Measurements from ENCODE around the gene YAF2. TPM values are rescaled to one million over a fixed set of nuclear protein-coding genes. Genes with fewer than 3 reads are reported as not detected.

The YAF2 gene
- total RNA-seq, 2 donors from 2014 or later: 19.4 to 27.3 TPM

DNA sequence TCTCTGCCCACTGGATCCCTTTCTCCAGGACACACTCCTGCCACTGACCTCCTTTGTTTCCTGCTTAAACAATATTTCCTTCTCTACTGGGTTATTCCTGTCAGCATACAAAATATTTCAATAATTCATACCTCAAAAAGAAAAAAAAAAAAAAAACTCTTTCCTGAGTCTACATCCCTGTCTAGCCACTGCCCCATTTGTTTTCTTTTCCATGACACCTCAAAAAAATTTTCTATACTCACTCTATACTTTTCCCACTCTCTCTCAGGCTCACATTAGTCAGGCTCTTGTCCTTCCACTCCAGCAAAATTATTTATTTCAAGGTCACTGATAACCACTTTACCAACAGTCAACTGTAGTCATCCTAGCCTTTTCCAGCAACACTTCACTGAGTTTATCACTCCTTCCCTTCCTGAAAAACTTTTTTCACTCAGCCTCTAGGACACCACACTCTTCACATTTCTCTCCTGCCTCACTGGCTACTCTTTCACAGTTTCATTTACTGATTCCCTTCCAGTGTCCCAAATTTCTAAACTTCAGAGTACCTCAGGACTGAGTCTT lies 64.0 kb downstream of the YAF2 start:
- no peak overlapping the region for H3K27ac ChIP-seq (ENCODE audit: low read depth, low read length)
- H3K9ac ChIP-seq (ENCODE audit: extremely low read depth, low read length, poor library complexity, severe bottlenecking): no peak overlapping the region
- peaks cover 18% of the 10 kb centered on the region for H3K9me3 Mint-ChIP-seq
- peaks cover 20% of the 10 kb centered on the region for H3K9me3 ChIP-seq (ENCODE audit: control insufficient read depth, low read length)
- H3K4me1 Mint-ChIP-seq: no peaks in the 10 kb centered on the region
- no peak overlapping the region for H3K4me3 ChIP-seq (ENCODE audit: low read length)
- H3K4me3 Mint-ChIP-seq: no peak overlapping the region
- no peak for DNase-seq
- no peaks in the 10 kb centered on the region for H3K27me3 ChIP-seq (ENCODE audit: control insufficient read depth, insufficient read depth, low read length, poor library complexity, severe bottlenecking)
- TF ChIP-seq, protein P1, sequence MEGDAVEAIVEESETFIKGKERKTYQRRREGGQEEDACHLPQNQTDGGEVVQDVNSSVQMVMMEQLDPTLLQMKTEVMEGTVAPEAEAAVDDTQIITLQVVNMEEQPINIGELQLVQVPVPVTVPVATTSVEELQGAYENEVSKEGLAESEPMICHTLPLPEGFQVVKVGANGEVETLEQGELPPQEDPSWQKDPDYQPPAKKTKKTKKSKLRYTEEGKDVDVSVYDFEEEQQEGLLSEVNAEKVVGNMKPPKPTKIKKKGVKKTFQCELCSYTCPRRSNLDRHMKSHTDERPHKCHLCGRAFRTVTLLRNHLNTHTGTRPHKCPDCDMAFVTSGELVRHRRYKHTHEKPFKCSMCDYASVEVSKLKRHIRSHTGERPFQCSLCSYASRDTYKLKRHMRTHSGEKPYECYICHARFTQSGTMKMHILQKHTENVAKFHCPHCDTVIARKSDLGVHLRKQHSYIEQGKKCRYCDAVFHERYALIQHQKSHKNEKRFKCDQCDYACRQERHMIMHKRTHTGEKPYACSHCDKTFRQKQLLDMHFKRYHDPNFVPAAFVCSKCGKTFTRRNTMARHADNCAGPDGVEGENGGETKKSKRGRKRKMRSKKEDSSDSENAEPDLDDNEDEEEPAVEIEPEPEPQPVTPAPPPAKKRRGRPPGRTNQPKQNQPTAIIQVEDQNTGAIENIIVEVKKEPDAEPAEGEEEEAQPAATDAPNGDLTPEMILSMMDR (conservative IDR thresholded peaks at IDR 0.05): no peak
- peaks cover 39% of the 10 kb centered on the region for H3K36me3 Mint-ChIP-seq (ENCODE audit: low read depth)
- no peak overlapping the region for H3K27ac Mint-ChIP-seq
- peaks cover 30% of the 10 kb centered on the region for H3K36me3 ChIP-seq (ENCODE audit: control insufficient read depth, insufficient read depth, low read length)
- H3K4me1 ChIP-seq (ENCODE audit: control insufficient read depth, insufficient read depth, low read length): no peaks in the 10 kb centered on the region
- H3K27me3 Mint-ChIP-seq (ENCODE audit: insufficient read depth): peaks cover 2% of the 10 kb centered on the region

DNA sequence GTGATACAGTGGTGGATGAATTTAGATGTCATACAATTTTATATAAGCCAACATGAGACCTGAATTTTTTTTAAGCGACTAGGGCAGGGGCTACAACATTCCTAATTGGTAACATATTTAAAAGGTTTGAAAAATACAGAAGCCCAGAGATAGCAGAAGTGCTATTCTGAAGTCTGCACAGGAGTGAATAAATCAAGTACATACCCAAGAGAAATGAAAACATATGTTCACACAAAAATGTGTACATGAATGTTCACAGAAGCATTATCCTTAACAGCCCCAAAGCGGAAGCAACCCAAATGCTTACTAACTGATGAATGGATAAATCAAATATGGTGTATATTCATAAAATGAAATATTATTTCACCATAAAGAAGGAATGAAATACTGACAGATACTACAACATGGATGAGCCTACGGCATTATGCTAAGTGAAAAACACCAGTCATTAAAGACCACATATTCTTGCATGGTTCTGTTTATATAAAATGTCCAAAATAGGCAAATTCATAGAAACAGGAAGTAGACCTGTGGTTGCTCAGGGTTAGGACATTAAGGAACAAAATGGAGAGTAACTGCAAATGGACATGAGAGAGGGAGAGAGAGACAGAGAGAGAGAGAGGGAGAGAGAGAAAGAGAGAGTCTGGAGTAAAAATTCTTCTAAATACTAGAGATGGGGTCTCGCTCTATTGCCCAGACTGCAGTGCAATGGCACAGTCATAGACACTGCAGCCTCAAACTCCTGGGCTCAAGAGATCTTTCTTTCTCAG lies 65.4 kb downstream of the YAF2 start:
- Mint-ChIP-seq H3K27ac (no peak overlapping the region), H3K9me3 (peaks cover 18% of the 10 kb centered on the region), H3K27me3 (ENCODE audit: insufficient read depth) (peaks cover 2% of the 10 kb centered on the region), H3K4me1 (no peaks in the 10 kb centered on the region), H3K4me3 (no peak overlapping the region), H3K36me3 (ENCODE audit: low read depth) (peaks cover 38% of the 10 kb centered on the region)
- H3K4me3 ChIP-seq (ENCODE audit: low read length): no peak overlapping the region
- peaks cover 25% of the 10 kb centered on the region for H3K36me3 ChIP-seq (ENCODE audit: control insufficient read depth, insufficient read depth, low read length)
- H3K27me3 ChIP-seq (ENCODE audit: control insufficient read depth, insufficient read depth, low read length, poor library complexity, severe bottlenecking): no peaks in the 10 kb centered on the region
- H3K4me1 ChIP-seq (ENCODE audit: control insufficient read depth, insufficient read depth, low read length): no peaks in the 10 kb centered on the region
- 71 to 100% methylated on average over 1 to 3 of the region's 4 CpGs for WGBS, 2 experiments (ENCODE audit: insufficient coverage in 1 of 2, insufficient read length in 1 of 2)
- TF ChIP-seq, protein P1 (conservative IDR thresholded peaks at IDR 0.05): no peak
- H3K9me3 ChIP-seq (ENCODE audit: control insufficient read depth, low read length): peaks cover 20% of the 10 kb centered on the region
- no peak for DNase-seq
- H3K27ac ChIP-seq (ENCODE audit: low read depth, low read length): no peak overlapping the region
- no peak overlapping the region for H3K9ac ChIP-seq (ENCODE audit: extremely low read depth, low read length, poor library complexity, severe bottlenecking)

DNA sequence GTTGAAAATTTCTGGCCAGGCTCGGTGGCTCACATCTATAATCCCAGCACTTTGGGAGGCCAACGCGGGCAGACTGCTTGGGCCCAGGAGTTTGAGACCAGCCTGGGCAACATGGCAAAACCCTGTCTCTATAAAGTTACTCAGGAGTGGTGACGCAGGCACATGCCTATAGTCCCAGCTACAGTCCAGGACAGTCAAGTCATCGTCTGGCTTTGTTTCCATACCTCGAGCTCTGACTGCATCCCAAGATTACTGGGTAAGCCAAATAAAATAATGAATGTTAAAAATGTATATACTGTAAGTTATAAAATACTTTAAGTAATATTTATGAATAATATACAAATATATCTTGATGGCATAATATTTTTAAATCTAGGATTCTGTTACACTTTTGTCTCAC lies 70.3 kb downstream of the YAF2 start:
- no peak overlapping the region for H3K27ac ChIP-seq (ENCODE audit: low read depth, low read length)
- TF ChIP-seq, protein P1 (conservative IDR thresholded peaks at IDR 0.05): no peak
- WGBS, 2 experiments (ENCODE audit: insufficient coverage in 1 of 2, insufficient read length in 1 of 2): 94 to 96% methylated on average over 3 to 6 of the region's 6 CpGs
- Mint-ChIP-seq H3K27me3 (ENCODE audit: insufficient read depth) (no peaks in the 10 kb centered on the region), H3K9me3 (no peaks in the 10 kb centered on the region), H3K27ac (no peak overlapping the region), H3K4me1 (no peaks in the 10 kb centered on the region), H3K4me3 (no peak overlapping the region), H3K36me3 (ENCODE audit: low read depth) (peaks cover 15% of the 10 kb centered on the region)
- no peaks in the 10 kb centered on the region for H3K4me1 ChIP-seq (ENCODE audit: control insufficient read depth, insufficient read depth, low read length)
- no peak overlapping the region for H3K4me3 ChIP-seq (ENCODE audit: low read length)
- H3K9me3 ChIP-seq (ENCODE audit: control insufficient read depth, low read length): no peaks in the 10 kb centered on the region
- DNase-seq: no peak
- H3K36me3 ChIP-seq (ENCODE audit: control insufficient read depth, insufficient read depth, low read length): peaks cover 11% of the 10 kb centered on the region
- no peaks in the 10 kb centered on the region for H3K27me3 ChIP-seq (ENCODE audit: control insufficient read depth, insufficient read depth, low read length, poor library complexity, severe bottlenecking)
- H3K9ac ChIP-seq (ENCODE audit: extremely low read depth, low read length, poor library complexity, severe bottlenecking): no peak overlapping the region

All from endodermal cell (in vitro differentiated cells).